IPS-NIHi7 (cell line): Measurements from ENCODE around the gene PLPPR2.
"Not testable (repeated sequence)": the region's sequence is repeated elsewhere in the genome, so short reads cannot be mapped to it uniquely, and the experiment has no call there.

ENCODE experiments used
- DNase-seq: peaks from one replicate; pipeline ENCODE4 v3.0.0; 2012; ENCODE audit warnings: mixed read lengths; ENCODE audit errors: extremely low spot score

Gene PLPPR2

GRCh38 chr19:11370744-11371143 lies 15.5 kb downstream of the PLPPR2 start:
- no peak for DNase-seq

GRCh38 chr19:11373166-11373884 lies 18.1 kb downstream of the PLPPR2 start:
- DNase-seq, result peak; percentile 45

DNA sequence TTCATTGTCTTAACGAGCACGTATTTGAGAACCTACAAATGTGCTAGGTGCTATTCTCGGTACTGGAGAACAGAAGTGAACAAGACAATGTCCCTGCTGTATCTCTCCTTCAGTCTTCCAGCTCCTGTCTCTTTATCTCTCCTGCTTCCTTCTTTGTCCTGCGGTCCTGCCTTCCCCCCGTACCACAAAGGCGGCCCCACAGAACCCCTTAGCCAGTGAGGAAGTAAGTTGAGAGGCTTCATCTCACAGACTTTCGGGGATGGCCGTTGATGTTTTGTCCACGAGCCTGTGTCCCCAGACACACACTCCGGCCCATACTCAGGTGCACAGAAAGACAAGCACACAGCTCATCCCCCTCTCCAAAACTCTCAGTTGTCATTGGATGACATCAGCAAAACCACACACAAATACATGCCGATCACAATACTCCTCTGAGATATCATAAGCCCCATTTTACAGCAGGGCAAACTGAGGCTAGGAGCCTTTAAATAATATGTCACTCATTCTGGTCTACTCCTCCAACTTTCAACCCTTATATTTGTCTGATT lies 18.7 kb downstream of the PLPPR2 start:
- no peak for DNase-seq

DNA sequence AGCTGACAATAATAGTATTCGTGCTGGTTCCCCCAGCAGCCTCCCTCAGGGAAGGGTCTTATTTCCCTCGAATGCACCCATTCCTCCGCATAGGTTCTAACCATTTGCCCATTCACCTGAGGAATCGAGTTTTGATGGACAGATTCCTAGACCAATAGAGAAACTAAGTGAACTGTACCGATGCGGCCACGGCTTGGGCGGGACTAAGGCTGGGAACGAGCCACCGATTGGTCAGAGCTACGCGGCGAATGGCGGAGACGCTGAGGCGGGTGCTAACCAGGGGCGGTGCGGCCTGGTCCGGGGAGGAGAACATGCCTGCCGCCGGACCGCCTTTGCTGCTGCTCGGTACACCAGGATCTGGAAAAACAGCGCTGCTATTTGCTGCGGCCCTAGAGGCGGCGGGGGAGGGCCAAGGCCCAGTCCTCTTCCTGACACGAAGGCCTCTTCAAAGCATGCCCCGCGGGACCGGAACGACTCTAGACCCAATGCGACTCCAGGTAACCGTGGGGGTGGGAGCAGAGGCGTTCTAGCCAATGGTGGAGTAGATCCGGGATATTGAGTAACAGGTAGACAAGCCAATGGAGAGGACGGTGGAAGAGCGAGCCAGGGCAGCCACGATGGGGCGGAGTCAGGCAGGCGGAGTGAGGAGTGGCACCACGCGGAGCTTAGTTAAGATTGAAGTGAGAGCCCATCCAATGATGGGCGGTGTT lies 19.4 kb downstream of the PLPPR2 start, which contains the start of gene SWSAP1:
Gene SWSAP1, plus strand, starts transcription at position 234 of the 710 bp plus-strand sequence. Its CDS starts 15 bp downstream, at position 249.
- DNase-seq, result peak; percentile 96

GRCh38 chr19:11375143-11375948 lies 20.1 kb downstream of the PLPPR2 start:
- no peak for DNase-seq

DNA sequence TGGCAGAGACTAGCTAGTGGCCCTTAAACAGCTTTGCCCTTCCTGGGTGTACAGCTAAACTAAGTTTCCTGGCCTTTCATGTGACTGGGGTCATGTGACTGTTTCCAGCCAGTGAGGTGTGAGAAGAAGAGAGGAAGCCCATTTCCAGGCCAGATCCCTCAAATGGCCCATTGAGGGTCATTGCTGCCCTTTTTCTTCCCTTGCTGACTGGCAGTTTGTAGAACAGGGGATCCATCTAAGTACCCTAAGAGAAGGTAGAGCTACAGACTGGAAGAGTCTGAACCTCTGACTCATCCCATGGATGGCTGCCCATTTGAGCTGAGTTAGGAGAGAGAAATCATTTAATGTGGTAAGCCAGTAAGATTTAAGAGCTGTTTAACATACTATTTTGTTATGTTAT lies 22.0 kb downstream of the PLPPR2 start:
- no peak for DNase-seq

DNA sequence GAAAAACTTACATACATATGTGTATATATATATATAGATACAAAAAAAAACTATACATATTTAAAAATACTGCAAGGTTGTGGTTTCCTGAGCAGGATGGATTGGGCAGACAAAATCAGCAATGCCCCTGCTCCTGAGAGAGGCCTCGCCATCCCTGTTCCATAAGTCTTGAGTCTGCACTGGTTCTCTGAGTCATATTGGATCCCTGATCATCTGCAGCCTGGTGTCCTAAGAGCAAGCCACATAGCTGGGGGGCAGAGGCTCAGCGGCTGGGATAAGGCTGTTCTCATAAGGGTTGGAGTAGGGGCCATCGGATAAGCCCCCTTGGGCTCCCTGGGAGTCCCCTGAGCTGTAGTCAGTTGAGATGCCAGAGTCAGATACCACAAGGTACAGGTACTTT lies 22.5 kb downstream of the PLPPR2 start:
- DNase-seq, result no peak

GRCh38 chr19:11378319-11379189 lies 23.3 kb downstream of the PLPPR2 start:
- DNase-seq, result peak; percentile 48

DNA sequence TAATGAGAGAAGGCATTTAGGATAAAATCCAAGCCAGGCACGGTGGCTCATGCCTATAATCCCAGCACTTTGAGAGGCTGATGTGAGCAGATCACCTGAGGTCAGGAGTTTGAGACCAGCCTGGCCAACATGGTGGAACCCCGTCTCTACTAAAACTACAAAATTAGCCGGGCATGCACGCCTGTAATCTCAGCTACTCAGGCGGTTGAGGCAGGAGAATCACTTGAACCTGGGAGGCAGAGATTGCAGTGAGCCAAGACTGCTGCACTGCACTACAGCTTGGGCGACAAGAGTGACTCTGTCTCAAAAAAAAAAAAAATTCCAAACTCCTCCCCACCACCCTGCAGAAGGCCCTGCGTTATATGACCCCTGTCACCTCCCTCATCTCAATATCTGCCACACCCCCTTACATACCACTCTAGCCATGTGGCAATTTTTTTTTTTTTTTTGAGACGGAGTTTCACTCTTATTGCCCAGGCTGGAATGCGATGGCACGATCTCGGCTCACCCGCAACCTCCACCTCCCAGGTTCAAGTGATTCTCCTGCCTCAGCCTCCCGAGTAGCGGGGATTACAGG lies 24.1 kb downstream of the PLPPR2 start:
- DNase-seq, result not testable (repeated sequence)

DNA sequence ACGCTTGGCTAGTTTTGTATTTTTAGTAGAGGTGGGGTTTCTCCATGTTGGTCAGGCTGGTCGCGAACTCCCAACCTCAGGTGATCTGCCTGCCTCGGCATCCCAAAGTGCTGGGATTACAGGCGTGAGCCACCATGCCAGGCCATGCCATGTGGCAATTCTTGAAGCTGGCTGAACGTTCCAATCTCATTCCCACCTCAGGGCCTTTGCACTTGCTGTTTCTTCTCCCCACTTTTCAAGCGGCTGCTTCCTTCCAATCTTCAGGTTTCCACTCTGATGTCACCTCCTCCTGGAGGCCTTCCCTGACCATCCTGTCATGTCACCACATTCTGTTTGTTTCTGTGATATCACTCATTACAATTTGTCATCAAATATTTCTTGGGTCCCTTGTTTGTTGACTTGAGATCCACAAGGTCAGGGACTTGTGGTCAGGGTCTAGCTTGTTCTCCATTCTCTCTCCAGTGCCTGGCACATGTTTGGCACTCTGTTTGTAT lies 24.7 kb downstream of the PLPPR2 start:
- DNase-seq, result no peak

DNA sequence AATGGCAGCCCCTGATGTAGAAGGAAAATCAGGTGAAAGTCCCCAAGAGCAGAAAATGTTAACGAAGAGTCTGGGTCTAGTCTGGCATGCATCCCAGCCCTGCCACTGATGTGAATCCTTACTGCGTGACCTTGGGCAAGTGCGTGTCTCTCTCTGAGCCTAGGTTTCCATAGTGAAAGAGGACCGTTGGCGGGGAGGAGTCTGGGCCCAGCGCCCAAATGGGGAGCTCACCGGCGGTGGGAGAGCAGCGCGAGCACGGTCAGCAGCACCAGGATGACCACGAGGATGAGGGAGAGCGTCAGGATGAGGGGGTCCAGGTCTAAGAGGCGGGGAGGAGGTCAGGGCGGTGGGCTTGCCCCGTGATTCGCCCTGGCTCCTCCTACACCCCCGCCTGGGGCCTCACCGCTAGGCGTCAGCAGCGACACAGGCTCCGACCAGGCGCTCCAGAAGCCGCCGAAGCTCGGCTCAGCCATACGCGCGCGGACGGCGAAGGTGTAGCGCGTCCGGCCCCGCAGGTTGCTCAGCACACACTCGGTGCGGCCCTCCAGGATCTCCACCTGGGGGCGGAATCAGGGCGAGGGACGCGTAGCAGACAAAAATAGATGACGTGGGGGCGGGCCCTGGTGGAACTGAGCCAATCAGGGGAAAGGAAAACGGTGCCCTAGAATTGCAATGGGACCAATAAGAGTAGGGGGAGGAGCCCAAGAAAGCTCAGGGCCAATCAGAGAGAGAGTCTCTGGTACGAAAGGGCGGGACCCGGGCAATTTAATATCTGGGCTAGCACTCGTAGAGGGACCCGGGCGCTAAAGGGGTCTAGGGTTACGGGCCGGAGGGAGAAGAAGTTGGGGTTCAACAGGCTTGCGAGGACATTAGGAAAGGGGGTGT lies 25.7 kb downstream of the PLPPR2 start:
- DNase-seq, result peak; percentile 93

- peak; percentile 62 for DNase-seq
Measured at GRCh38 chr19:11382898-11383705, 27.9 kb downstream of the PLPPR2 start.

DNA sequence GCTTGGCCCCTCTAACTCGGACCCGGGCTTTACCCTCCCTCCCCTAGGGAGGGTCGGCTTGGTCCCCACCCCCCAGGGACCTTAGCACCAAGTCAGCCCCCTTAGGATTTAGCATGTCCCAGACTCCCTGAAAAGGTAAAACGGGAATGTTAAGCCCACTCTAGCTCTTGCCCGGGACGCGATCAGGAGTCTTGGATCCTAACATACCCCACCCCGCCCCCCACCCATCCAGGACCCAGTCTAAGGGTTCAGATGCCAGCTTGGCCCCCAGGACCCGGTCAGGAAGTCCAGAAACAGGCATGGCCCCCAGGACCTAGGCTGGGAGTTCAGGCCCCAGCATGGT lies 28.4 kb downstream of the PLPPR2 start:
- no peak for DNase-seq

DNA sequence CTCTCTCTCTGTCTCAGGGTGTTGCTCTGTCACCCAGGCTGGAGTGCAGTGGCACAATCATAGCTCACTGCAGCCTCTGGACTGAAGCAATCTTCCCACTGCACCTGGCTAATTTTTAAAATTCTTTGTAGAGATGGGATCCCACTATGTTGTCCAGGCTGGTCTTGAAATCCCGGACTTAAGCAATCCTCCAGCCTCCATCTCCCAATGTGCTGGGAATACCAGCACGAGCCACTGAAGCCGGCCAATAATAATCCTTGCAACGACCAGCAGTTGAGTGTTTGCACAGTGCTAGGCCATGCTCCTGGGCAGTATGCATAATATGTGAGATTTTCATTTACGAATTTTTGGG lies 29.5 kb downstream of the PLPPR2 start:
- no peak for DNase-seq

DNA sequence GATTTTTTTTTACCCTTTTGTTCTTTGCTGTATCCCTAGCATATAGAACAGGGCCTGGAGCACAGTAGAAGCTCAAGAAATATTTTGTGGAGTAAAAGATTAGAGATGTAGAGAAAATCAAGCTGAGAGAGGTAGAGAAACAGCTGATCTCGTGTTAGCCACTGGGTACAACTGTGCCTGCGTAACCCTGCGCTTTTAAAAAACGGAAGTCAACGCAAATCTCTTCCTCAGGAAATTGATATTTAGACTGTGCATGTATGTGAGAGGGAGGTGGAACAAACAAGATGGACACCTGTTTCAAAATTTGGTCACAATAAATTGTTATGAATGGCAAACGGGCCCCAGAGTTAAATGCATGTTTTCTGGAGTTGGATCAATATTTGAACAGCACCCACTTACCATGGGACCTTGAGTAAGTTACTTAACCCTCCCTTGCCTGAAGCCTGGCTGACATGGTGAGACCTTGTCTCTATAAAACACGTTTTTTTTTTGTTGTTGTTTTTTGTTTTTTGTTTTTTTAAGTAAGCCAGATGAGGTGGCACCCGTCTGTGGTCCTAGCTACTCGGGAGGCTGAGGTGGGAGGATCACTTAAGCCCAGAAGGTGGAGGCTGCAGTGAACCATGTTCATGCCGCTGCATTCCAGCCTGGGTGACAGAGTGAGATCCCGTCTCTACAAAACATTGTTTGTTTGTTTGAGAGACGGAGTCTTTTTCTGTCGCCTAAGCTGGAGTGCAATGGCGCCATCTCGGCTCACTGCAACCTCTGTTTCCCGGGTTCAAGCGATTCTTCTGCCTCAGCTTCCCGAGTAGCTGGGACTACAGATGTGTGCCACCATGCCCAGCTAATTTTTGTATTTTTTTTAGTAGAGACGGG lies 32.2 kb downstream of the PLPPR2 start:
- no peak for DNase-seq

- no peak for DNase-seq
Measured at GRCh38 chr19:11390359-11390758, 35.1 kb downstream of the PLPPR2 start.

DNA sequence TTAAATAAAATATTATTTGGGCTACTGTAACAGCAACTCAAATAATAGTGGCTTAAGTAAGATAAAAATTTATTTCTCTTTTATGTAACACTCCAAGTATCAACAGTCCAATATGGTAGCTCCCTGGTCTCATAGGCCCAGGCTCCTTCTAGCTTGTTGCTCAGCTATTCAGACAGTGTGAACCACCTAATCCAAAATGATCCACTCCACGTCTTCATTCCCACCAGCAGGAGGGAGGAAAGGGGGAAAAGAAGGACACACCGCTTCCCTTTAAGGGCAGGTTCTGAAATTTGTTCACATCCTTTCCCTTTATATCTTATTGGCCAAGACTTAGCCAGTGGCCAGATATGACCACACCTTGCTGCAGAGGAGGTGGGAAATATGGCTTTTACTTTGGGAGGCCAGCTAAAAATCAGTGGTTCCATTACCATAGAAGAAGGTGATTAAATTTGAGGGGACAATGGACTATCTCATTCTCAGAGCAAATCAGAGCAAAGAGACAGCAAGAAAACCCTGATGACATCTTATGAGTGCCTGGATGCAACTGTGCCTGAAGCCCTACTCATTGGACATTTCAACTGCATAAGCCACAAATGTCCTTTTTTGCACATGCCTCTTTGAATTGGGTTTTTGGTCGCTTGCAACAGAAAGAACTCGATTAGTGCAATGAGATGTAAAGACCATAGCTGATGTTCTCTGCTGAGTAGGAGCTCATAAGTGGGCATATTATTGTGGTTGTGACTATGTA lies 35.9 kb downstream of the PLPPR2 start:
- DNase-seq, result no peak
